Immature natural killer cell (primary cell): ENCODE data around the gene SYMPK. TPM values are rescaled to one million over a fixed set of nuclear protein-coding genes. Genes with fewer than 3 reads are reported as not detected.

Experiments
- DNase-seq, 3 donors: peaks; one replicate each; pipeline ENCODE4 v3.0.0; 2022; ENCODE audit warnings: mixed read lengths in 1 of 3
- H3K27ac Mint-ChIP-seq, 6 donors: one replicate each; pipeline ENCODE4 v1.8.0; 2020; ENCODE audit warnings: mixed read lengths in 6 of 6, mild to moderate bottlenecking in 5 of 6, inconsistent platforms in 4 of 6, moderate library complexity in 3 of 6
- H3K27me3 Mint-ChIP-seq, 3 donors: one replicate each; pipeline ENCODE4 v1.8.0; 2020 to 2021; ENCODE audit warnings: low read depth in 3 of 3, mild to moderate bottlenecking in 3 of 3, mixed read lengths in 3 of 3, moderate library complexity in 3 of 3, inconsistent platforms in 1 of 3
- H3K36me3 Mint-ChIP-seq, 3 donors: one replicate each; pipeline ENCODE4 v1.8.0; 2020; ENCODE audit warnings: mixed read lengths in 3 of 3, inconsistent platforms in 2 of 3, mild to moderate bottlenecking in 2 of 3
- H3K4me1 Mint-ChIP-seq, 2 donors: one replicate each; pipeline ENCODE4 v1.8.0; 2020; ENCODE audit warnings: inconsistent platforms in 2 of 2, mild to moderate bottlenecking in 2 of 2, mixed read lengths in 2 of 2, moderate library complexity in 1 of 2
- H3K4me3 Mint-ChIP-seq, 5 donors: one replicate each; pipeline ENCODE4 v1.8.0; 2020; ENCODE audit warnings: mild to moderate bottlenecking in 5 of 5, mixed read lengths in 5 of 5, inconsistent platforms in 3 of 5, moderate library complexity in 3 of 5
- H3K9me3 Mint-ChIP-seq, 6 donors: one replicate each; pipeline ENCODE4 v1.8.0; 2020; ENCODE audit warnings: mild to moderate bottlenecking in 6 of 6, mixed read lengths in 6 of 6, inconsistent platforms in 4 of 6, moderate library complexity in 3 of 6
- polyA plus RNA-seq, 3 donors: library from polyadenylated mRNA; unstranded; fragments of 300-500 nt; fragmentation: Illumina TruSeq; gene quantifications; one replicate each; pipeline ENCODE4 v1.2.3, GENCODE V29; 2021

SYMPK gene
- polyA plus RNA-seq, 3 donors from 2014 or later, result 2.1 to 14.6 (median 5.6) TPM

DNA sequence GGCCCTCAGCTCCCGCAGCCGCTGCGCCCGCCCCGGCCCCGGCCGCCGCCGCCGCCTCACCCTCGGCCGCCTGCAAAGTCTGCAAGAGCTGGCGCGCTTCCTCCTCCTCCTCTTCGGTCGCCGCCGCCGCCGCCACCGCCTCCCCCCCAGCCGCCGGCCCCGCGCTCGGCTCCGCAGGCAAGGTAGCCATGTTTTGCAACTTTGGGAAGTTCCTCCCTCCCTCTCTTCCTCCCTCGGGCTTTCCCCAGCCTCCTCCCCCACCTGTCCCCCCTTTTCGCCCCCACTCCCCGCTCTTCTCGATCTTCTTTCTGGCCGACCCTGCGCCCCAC lies 94.3 kb downstream of the SYMPK start:
- no peaks in the 10 kb centered on the region for H3K9me3 Mint-ChIP-seq

GRCh38 chr19:45767881-45768654 lies 94.9 kb downstream of the SYMPK start:
- Mint-ChIP-seq H3K27me3 (peaks cover 6 to 15% (median 12%) of the 10 kb centered on the region in 3 donors), H3K4me3 (peak overlapping the region; percentile 61 to 74 (median 69)), H3K27ac (no peak overlapping the region), H3K36me3 (no peaks in the 10 kb centered on the region), H3K4me1 (peaks cover 9 to 14% of the 10 kb centered on the region in 2 donors), H3K9me3 (no peaks in the 10 kb centered on the region)
- peak in 2 of 3 donors; percentile 9 to 17 for DNase-seq

More for the DNA sequence above, 94.3 kb downstream of the SYMPK start:
- Mint-ChIP-seq H3K4me3 (peak overlapping the region; percentile 86 to 91 (median 88)), H3K4me1 (peaks cover 9 to 14% of the 10 kb centered on the region in 2 donors), H3K36me3 (no peaks in the 10 kb centered on the region), H3K27ac (peak overlapping the region in 1 of 6 donors; percentile 86), H3K27me3 (peaks cover 5 to 15% (median 12%) of the 10 kb centered on the region in 3 donors)
- DNase-seq, result peak; percentile 34 to 49 (median 43)

GRCh38 chr19:45767410-45767880 lies 95.5 kb downstream of the SYMPK start:
- peaks cover 9 to 14% of the 10 kb centered on the region in 2 donors for H3K4me1 Mint-ChIP-seq
- peak overlapping the region in 4 of 5 donors; percentile 21 to 53 (median 38) for H3K4me3 Mint-ChIP-seq
- no peak for DNase-seq
- no peaks in the 10 kb centered on the region for H3K9me3 Mint-ChIP-seq
- H3K27me3 Mint-ChIP-seq, result peaks cover 6 to 15% (median 12%) of the 10 kb centered on the region in 3 donors
- H3K36me3 Mint-ChIP-seq, result no peaks in the 10 kb centered on the region
- no peak overlapping the region for H3K27ac Mint-ChIP-seq

- Mint-ChIP-seq H3K4me1 (peaks cover 5 to 14% of the 10 kb centered on the region in 2 donors), H3K4me3 (peak overlapping the region in 3 of 5 donors; percentile 36 to 53 (median 41)), H3K9me3 (no peaks in the 10 kb centered on the region), H3K36me3 (no peaks in the 10 kb centered on the region), H3K27me3 (peaks cover 4 to 15% (median 10%) of the 10 kb centered on the region in 3 donors), H3K27ac (no peak overlapping the region)
- no peak for DNase-seq
Measured at GRCh38 chr19:45766869-45767346, 96.0 kb downstream of the SYMPK start.

GRCh38 chr19:45766296-45766868 lies 96.6 kb downstream of the SYMPK start:
- no peak overlapping the region for H3K4me3 Mint-ChIP-seq
- H3K27me3 Mint-ChIP-seq, result peaks cover 4 to 15% (median 10%) of the 10 kb centered on the region in 3 donors
- no peak for DNase-seq
- peaks cover 5 to 14% of the 10 kb centered on the region in 2 donors for H3K4me1 Mint-ChIP-seq
- H3K36me3 Mint-ChIP-seq, result no peaks in the 10 kb centered on the region
- no peak overlapping the region for H3K27ac Mint-ChIP-seq
- no peaks in the 10 kb centered on the region for H3K9me3 Mint-ChIP-seq

DNA sequence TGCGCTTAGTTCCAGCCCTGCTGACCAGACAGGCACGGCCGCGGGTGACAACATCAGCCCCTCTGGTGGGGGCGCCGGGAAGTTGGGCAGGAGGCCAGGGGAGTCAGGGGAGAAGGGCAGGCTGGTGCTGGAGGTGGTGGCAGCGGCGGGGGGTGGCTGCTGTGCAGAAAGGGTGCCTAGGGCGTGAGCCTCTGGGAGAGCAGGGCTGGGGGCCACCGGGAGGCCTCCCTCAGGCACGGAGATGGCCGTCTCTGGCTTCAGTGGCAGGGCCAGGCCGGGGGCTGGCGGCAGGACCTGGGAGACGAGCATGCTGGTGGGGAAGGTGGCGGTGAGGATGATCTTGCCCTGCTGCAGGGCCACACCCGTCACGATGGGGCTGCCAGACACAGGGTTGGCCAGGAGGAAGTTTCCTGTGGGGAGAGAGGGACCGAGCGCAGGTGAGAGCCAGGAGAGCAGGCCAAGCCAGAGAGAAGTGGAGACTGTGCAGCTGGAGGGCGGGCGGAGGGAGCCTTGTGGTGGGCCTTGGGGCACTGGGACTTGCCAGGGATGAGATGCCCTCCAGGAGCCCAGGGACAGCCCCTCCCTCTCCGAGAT lies 97.1 kb downstream of the SYMPK start:
- Mint-ChIP-seq H3K4me1 (peaks cover 5 to 10% of the 10 kb centered on the region in 2 donors), H3K27ac (peak overlapping the region in 1 of 6 donors; percentile 58), H3K4me3 (no peak overlapping the region), H3K9me3 (no peaks in the 10 kb centered on the region), H3K36me3 (no peaks in the 10 kb centered on the region), H3K27me3 (peaks cover 4 to 15% (median 10%) of the 10 kb centered on the region in 3 donors)
- no peak for DNase-seq

Other genes starting within 250 kb of the SYMPK start
- gene EML2, start 223.8 kb downstream of the SYMPK start, polyA plus RNA-seq, result 10 to 100 TPM; 11.9 to 24.7 (median 14.2) TPM
- under 1 TPM in 2 of 3 donors, not detected in 1; 0.18 to 0.34 TPM for gene GIPR, start 194.9 kb downstream of the SYMPK start, polyA plus RNA-seq
- gene SNRPD2, start 171.2 kb downstream of the SYMPK start, polyA plus RNA-seq, result 1,000 to 10,000 TPM in 2 of 3 donors, 100 to 1,000 TPM in 1; 754 to 1,123 (median 1,001) TPM
- gene QPCTL, start 170.5 kb downstream of the SYMPK start, polyA plus RNA-seq, result 1 to 10 TPM in 2 of 3 donors, not detected in 1; 1.8 to 2.9 TPM
- gene FBXO46, start 132.3 kb downstream of the SYMPK start, polyA plus RNA-seq, result 10 to 100 TPM in 1 of 3 donors, 1 to 10 TPM in 2; 5.9 to 15.6 (median 7.5) TPM
- not detected for gene MEIOSIN, start 129.7 kb downstream of the SYMPK start, polyA plus RNA-seq
- under 1 TPM in 2 of 3 donors, not detected in 1; 0.10 to 0.35 TPM for gene SIX5, start 93.9 kb downstream of the SYMPK start, polyA plus RNA-seq
- 1 to 10 TPM in 2 of 3 donors, under 1 TPM in 1; 0.34 to 2.7 (median 1.2) TPM for gene DMPK, start 80.7 kb downstream of the SYMPK start, polyA plus RNA-seq
- 10 to 100 TPM; 20.2 to 43.9 (median 20.7) TPM for gene DMWD, start 70.3 kb downstream of the SYMPK start, polyA plus RNA-seq
- gene RSPH6A, start 47.8 kb downstream of the SYMPK start, polyA plus RNA-seq, result not detected
- not detected for gene FOXA3, start 1.2 kb upstream of the SYMPK start, polyA plus RNA-seq
- gene IRF2BP1, start 23.0 kb upstream of the SYMPK start, polyA plus RNA-seq, result 1 to 10 TPM; 3.4 to 9.4 (median 7.0) TPM
- gene MYPOP, start 39.5 kb upstream of the SYMPK start, polyA plus RNA-seq, result under 1 TPM; 0.12 to 0.45 (median 0.13) TPM
- gene NANOS2, start 51.6 kb upstream of the SYMPK start, polyA plus RNA-seq, result not detected
- gene NOVA2, start 110.7 kb upstream of the SYMPK start, polyA plus RNA-seq, result not detected
- 1 to 10 TPM; 5.7 to 9.8 (median 6.1) TPM for gene CCDC61, start 132.3 kb upstream of the SYMPK start, polyA plus RNA-seq
- not detected for gene PGLYRP1, start 159.9 kb upstream of the SYMPK start, polyA plus RNA-seq
- not detected for gene IGFL4, start 177.9 kb upstream of the SYMPK start, polyA plus RNA-seq